K562 (cell line): ENCODE results near the gene PAIP1. TPM values are rescaled to one million over a fixed set of nuclear protein-coding genes. Genes with fewer than 3 reads are reported as not detected.

Source experiments
- BRF2 ChIP-seq: IDR thresholded peaks from 3 replicates; pipeline ENCODE4 v1.6.1; 2011; ENCODE audit warnings: borderline replicate concordance, mild to moderate bottlenecking; ENCODE audit not compliant: insufficient read length, insufficient read depth
- CREB3L1 ChIP-seq: fragments of 450-650 bp; IDR thresholded peaks from 2 replicates; pipeline ENCODE4 v1.6.1; 2014; ENCODE audit warnings: low read depth, mild to moderate bottlenecking, moderate library complexity, borderline replicate concordance
- CREBBP ChIP-seq: IDR thresholded peaks from one replicate; pipeline ENCODE4 v1.6.1; 2012; ENCODE audit warnings: low read depth, mild to moderate bottlenecking, control low read depth, inconsistent platforms, low read length
- DNMT1 ChIP-seq: fragments of 450-650 bp; IDR thresholded peaks from 2 replicates; pipeline ENCODE4 v1.6.1; 2016; ENCODE audit warnings: antibody characterized with exemption, mild to moderate bottlenecking
- HDAC6 ChIP-seq: IDR thresholded peaks from 2 replicates; pipeline ENCODE4 v1.6.1; 2012; ENCODE audit warnings: low read depth, mild to moderate bottlenecking, control low read depth, inconsistent platforms, low read length, moderate library complexity
- PHF8 ChIP-seq: fragments of 200-600 bp; sonication (generic); IDR thresholded peaks from 2 replicates; pipeline ENCODE4 v1.6.1; 2012; ENCODE audit warnings: mixed run types, mild to moderate bottlenecking, inconsistent platforms, low read length, moderate library complexity, borderline replicate concordance
- RFX7 ChIP-seq: fragments of 250-450 bp; sonication (Bioruptor Pico); IDR thresholded peaks from 2 replicates; pipeline ENCODE4 v1.5.1; 2021; ENCODE audit warnings: mild to moderate bottlenecking
- SETDB1 ChIP-seq: IDR thresholded peaks from one replicate; pipeline ENCODE4 v1.6.1; 2012; ENCODE audit warnings: low read length, control low read depth, inconsistent platforms
- TCF3 ChIP-seq: sonication (generic); formaldehyde crosslinking; IDR thresholded peaks from 2 replicates; pipeline ENCODE4 v1.4.0; 2020; ENCODE audit warnings: mild to moderate bottlenecking, missing genetic modification reagents
- TFAM ChIP-seq: fragments of 250-450 bp; sonication (Bioruptor Pico); conservative IDR thresholded peaks from 2 replicates; pipeline ENCODE4 v1.5.0; 2021; ENCODE audit warnings: mild to moderate bottlenecking, moderate library complexity
- ZBTB11 ChIP-seq, 3 experiments: fragments of 200-800 bp in 1 of 3; fragments of 250-450 bp in 1 of 3; fragments of 450-650 bp in 1 of 3; sonication (Bioruptor Pico) in 1 of 3; sonication (Bioruptor generic) in 1 of 3; formaldehyde crosslinking in 1 of 3; IDR thresholded peaks; 2 replicates each; pipeline versions ENCODE4 v1.6.1 to v1.8.0; 2016 to 2022; ENCODE audit warnings: mild to moderate bottlenecking in 2 of 3, missing genetic modification characterization in 2 of 3, missing compliant biosample characterization in 1 of 3, moderate library complexity in 1 of 3
- ZBTB49 ChIP-seq: sonication (generic); formaldehyde crosslinking; IDR thresholded peaks from 2 replicates; pipeline ENCODE4 v1.8.0; 2022; ENCODE audit warnings: missing genetic modification reagents, mild to moderate bottlenecking, borderline replicate concordance
- ZBTB9 ChIP-seq: fragments of 450-650 bp; formaldehyde crosslinking; IDR thresholded peaks from 2 replicates; pipeline ENCODE4 v1.4.0; 2020; ENCODE audit warnings: mild to moderate bottlenecking, moderate library complexity
- ZNF655 ChIP-seq: fragments of 250-450 bp; sonication (Bioruptor Pico); IDR thresholded peaks from 2 replicates; pipeline ENCODE4 v1.5.0; 2021
- polyA plus RNA-seq, 8 experiments: library from polyadenylated mRNA; depleted of rRNA in 4 of 8; stranded (reverse) in 5 of 8; unstranded in 3 of 8; fragments of >200 nt; fragmentation: Nextera tagmentation in 2 of 8; fragmentation: Illumina TruSeq in 1 of 8; extraction: Ambion mirVana in 2 of 8; extraction: Trizol in 1 of 8; gene quantifications; 2 replicates each; pipeline versions ENCODE4 v1.2.1 to v1.2.3, GENCODE V29; 2011 to 2014; ENCODE audit warnings: inconsistent platforms in 1 of 8, missing spikeins in 1 of 8
- total RNA-seq, 7 experiments: library from RNA; depleted of rRNA in 6 of 7; stranded (reverse); fragments of >200 nt in 6 of 7; fragmentation: Illumina TruSeq in 2 of 7; extraction: Trizol in 2 of 7; gene quantifications; 2 replicates each; pipeline versions ENCODE4 v1.2.1 to v1.2.3, GENCODE V29; 2011 to 2021; ENCODE audit warnings: low replicate concordance in 1 of 7

Gene PAIP1
- total and polyA plus RNA-seq, 9 of the 15 experiments (the other 6 are each of a cell fraction or from before 2014, with no cell fraction given): 51.7 to 181 (median 102) TPM

- no peak for TF ChIP-seq TCF3 (CRISPR knock-in tag)
- no peak for TF ChIP-seq SETDB1
- TF ChIP-seq CREB3L1: 0 out of 2 replicates have a peak, but pooled peaks have one; percentile 60
- no peak for TF ChIP-seq HDAC6
- no peak for TF ChIP-seq BRF2
- TF ChIP-seq ZBTB11 (CRISPR knock-in tag; IDR thresholded peaks at IDR 0.05): peak in 1 of 3 experiments; percentile 73; a peak in 1 of 6 replicates
- no peak for TF ChIP-seq TFAM (CRISPR knock-in tag)
- no peak for TF ChIP-seq ZBTB49
- TF ChIP-seq RFX7 (CRISPR knock-in tag): no peak
- no peak for TF ChIP-seq ZNF655
- TF ChIP-seq ZBTB9: peak; percentile 13; the same call in 1 of the 2 replicates
- TF ChIP-seq PHF8: peak; percentile 53; the same call in 1 of the 2 replicates
- no peak for TF ChIP-seq CREBBP
- TF ChIP-seq DNMT1: 0 out of 2 replicates have a peak, but pooled peaks have one; percentile 16
Measured at GRCh38 chr5:43484106-43484849, 72.6 kb downstream of the PAIP1 start (continued).
